Measurements from ENCODE around the gene CNTN4. TPM values are rescaled to one million over a fixed set of nuclear protein-coding genes. Genes with fewer than 3 reads are reported as not detected.
A peak's percentile ranks its signal among the peaks of the same experiment; 100 is the strongest.

Gene CNTN4
- total RNA-seq, 1 donor from 2014 or later = 5.2 TPM

DNA sequence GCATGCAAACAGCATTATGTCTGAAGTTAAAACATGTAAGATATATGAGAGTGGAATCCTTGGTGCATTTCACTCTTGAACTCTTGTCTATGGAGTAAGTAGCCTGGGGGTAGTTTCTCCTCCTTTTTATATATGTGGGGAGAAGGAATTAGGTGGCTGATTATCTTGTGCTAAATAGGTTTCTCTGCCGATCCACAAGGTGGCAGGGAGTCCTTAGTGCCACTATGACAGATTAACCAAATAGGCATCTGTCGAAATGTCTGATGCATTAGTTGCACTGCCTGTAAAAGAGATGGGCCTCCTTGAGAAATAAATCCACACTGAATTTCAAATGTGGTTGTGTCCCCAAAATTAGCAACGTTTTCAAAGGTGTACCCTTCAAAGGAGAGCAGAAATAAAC lies 170.1 kb downstream of the CNTN4 start:
- no peaks in the 10 kb centered on the region for H3K36me3 Mint-ChIP-seq

DNA sequence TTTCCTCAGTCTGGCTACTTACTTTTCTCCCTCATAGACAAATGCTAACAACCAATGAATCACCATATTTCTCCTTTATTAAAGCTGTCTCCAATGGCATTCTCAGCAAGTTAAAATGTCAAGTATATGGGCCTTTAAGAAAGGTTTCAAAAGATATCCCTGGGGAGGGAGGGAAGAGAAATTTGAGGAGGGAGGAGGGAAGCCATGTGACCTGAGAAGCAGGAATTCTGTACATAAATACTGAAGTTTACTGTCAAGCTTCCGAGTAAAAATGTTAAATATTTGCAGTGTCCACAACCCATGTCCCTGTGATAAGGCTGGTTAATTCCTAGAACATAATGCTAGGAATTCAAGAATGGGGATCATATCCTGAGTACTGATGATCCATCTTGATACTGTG lies 175.9 kb downstream of the CNTN4 start:
- TF ChIP-seq, protein P1, sequence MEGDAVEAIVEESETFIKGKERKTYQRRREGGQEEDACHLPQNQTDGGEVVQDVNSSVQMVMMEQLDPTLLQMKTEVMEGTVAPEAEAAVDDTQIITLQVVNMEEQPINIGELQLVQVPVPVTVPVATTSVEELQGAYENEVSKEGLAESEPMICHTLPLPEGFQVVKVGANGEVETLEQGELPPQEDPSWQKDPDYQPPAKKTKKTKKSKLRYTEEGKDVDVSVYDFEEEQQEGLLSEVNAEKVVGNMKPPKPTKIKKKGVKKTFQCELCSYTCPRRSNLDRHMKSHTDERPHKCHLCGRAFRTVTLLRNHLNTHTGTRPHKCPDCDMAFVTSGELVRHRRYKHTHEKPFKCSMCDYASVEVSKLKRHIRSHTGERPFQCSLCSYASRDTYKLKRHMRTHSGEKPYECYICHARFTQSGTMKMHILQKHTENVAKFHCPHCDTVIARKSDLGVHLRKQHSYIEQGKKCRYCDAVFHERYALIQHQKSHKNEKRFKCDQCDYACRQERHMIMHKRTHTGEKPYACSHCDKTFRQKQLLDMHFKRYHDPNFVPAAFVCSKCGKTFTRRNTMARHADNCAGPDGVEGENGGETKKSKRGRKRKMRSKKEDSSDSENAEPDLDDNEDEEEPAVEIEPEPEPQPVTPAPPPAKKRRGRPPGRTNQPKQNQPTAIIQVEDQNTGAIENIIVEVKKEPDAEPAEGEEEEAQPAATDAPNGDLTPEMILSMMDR (IDR thresholded peaks at IDR 0.05) = no peak
- no peak for TF ChIP-seq EZH2phosphoT487 (IDR thresholded peaks at IDR 0.05)
- no peak for TF ChIP-seq EZH2 (IDR thresholded peaks at IDR 0.05)
- Mint-ChIP-seq H3K27ac (no peak overlapping the region), H3K36me3 (no peaks in the 10 kb centered on the region), H3K27me3 (ENCODE audit: insufficient read depth, low read depth) (no peaks in the 10 kb centered on the region), H3K4me1 (no peaks in the 10 kb centered on the region), H3K4me3 (no peak overlapping the region), H3K9me3 (no peaks in the 10 kb centered on the region)
- Histone ChIP-seq H4K20me1 (ENCODE audit: low read depth) (no peaks in the 10 kb centered on the region), H3K4me1 (no peaks in the 10 kb centered on the region), H3K9me3 (ENCODE audit: low read depth) (no peaks in the 10 kb centered on the region), H3K27ac (no peak overlapping the region), H3K4me3 (no peak overlapping the region), H2AFZ (replicated peaks) (no peak overlapping the region), H3K9ac (no peak overlapping the region), H3K79me2 (ENCODE audit: low read depth) (no peaks in the 10 kb centered on the region), H3K27me3 (no peaks in the 10 kb centered on the region), H3K4me2 (no peak overlapping the region), H3K36me3 (no peaks in the 10 kb centered on the region), H3F3A (ENCODE audit: low read depth) (no peaks in the 10 kb centered on the region)
- no peak for DNase-seq (ENCODE audit: low spot score)

More for the DNA sequence above, 170.1 kb downstream of the CNTN4 start:
- Histone ChIP-seq H3K27me3 (no peaks in the 10 kb centered on the region), H3K9ac (no peak overlapping the region), H2AFZ (replicated peaks) (no peak overlapping the region), H4K20me1 (ENCODE audit: low read depth) (no peaks in the 10 kb centered on the region), H3K4me2 (no peak overlapping the region), H3K4me3 (no peak overlapping the region), H3K79me2 (ENCODE audit: low read depth) (no peaks in the 10 kb centered on the region), H3K9me3 (ENCODE audit: low read depth) (no peaks in the 10 kb centered on the region), H3K36me3 (no peaks in the 10 kb centered on the region), H3K27ac (no peak overlapping the region), H3K4me1 (no peaks in the 10 kb centered on the region), H3F3A (ENCODE audit: low read depth) (no peaks in the 10 kb centered on the region)
- no peaks in the 10 kb centered on the region for H3K4me1 Mint-ChIP-seq
- DNase-seq (ENCODE audit: low spot score) = peak; percentile 23
- H3K9me3 Mint-ChIP-seq = no peaks in the 10 kb centered on the region
- H3K27me3 Mint-ChIP-seq (ENCODE audit: insufficient read depth, low read depth) = no peaks in the 10 kb centered on the region
- H3K4me3 Mint-ChIP-seq = no peak overlapping the region
- no peak overlapping the region for H3K27ac Mint-ChIP-seq
- no peak for TF ChIP-seq EZH2phosphoT487 (IDR thresholded peaks at IDR 0.05)
- TF ChIP-seq, protein P1 (IDR thresholded peaks at IDR 0.05) = peak; percentile 40

DNA sequence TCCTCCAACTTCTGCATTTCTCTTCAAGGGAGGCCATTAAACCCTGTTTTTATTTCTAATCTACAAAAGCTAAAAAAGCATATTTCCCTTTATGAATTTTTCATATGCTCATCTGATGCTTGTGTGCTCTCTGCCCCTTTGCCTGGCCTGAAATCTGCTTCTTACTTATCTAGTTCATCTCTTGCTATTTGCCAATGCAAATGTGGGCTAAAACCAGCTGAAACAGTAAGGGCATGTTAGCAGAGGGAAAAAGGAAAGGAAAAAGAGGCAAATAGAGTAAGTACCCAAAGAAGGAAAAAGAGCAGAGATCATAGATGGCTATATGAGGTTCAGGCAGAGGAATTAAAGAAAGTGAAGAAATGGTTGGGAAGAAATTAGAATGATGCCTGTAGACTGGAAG lies 185.2 kb downstream of the CNTN4 start:
- no peaks in the 10 kb centered on the region for H3K27me3 ChIP-seq
- Mint-ChIP-seq H3K27me3 (ENCODE audit: insufficient read depth, low read depth) (peaks cover 2% of the 10 kb centered on the region), H3K27ac (no peak overlapping the region), H3K4me3 (no peak overlapping the region), H3K9me3 (no peaks in the 10 kb centered on the region), H3K36me3 (no peaks in the 10 kb centered on the region), H3K4me1 (no peaks in the 10 kb centered on the region)
- H3K9me3 ChIP-seq (ENCODE audit: low read depth) = no peaks in the 10 kb centered on the region
- H3K4me2 ChIP-seq = no peak overlapping the region
- DNase-seq (ENCODE audit: low spot score) = no peak
- no peaks in the 10 kb centered on the region for H3K36me3 ChIP-seq
- no peak overlapping the region for H3K27ac ChIP-seq
- H3K4me1 ChIP-seq = no peaks in the 10 kb centered on the region
- H4K20me1 ChIP-seq (ENCODE audit: low read depth) = no peaks in the 10 kb centered on the region
- H2AFZ ChIP-seq (replicated peaks) = no peak overlapping the region
- TF ChIP-seq, protein P1 (IDR thresholded peaks at IDR 0.05) = no peak
- TF ChIP-seq EZH2phosphoT487 (IDR thresholded peaks at IDR 0.05) (no peak), EZH2 (IDR thresholded peaks at IDR 0.05) (no peak)
- H3K9ac ChIP-seq = no peak overlapping the region
- H3F3A ChIP-seq (ENCODE audit: low read depth) = no peaks in the 10 kb centered on the region
- no peaks in the 10 kb centered on the region for H3K79me2 ChIP-seq (ENCODE audit: low read depth)
- no peak overlapping the region for H3K4me3 ChIP-seq
